Small intestine (tissue), 4 donors: ENCODE data around the gene TTC31. TPM values are rescaled to one million over a fixed set of nuclear protein-coding genes. Genes with fewer than 3 reads are reported as not detected.

Source experiments
- polyA plus RNA-seq, 4 donors: library from polyadenylated mRNA; stranded (reverse) in 3 of 4; unstranded in 1 of 4; fragments of 200-250 nt in 3 of 4; fragments of 120-200 nt in 1 of 4; gene quantifications; one replicate each; pipeline versions ENCODE4 v1.2.1 to v1.2.3, GENCODE V29; 2013
- donor health status: healthy with polysubstance abuse.
- donor health status: Bipolar disorder and iron deficiency.
- donor health status: healthy.

The TTC31 gene
- polyA plus RNA-seq, 4 donors, result 20.1 to 51.0 (median 27.1) TPM

Other genes with a start within 250 kb of the TTC31 start
- 1 to 10 TPM in 1 of 4 donors, under 1 TPM in 2, not detected in 1; 0.43 to 2.0 (median 0.59) TPM for gene SLC4A5, start 139.7 kb upstream of the TTC31 start, polyA plus RNA-seq
- gene DCTN1, start 102.8 kb upstream of the TTC31 start, polyA plus RNA-seq, result 10 to 100 TPM; 72.7 to 92.8 (median 77.9) TPM
- gene C2orf81, start 61.5 kb upstream of the TTC31 start, polyA plus RNA-seq, result 1 to 10 TPM in 2 of 4 donors, under 1 TPM in 2; 0.22 to 2.5 (median 1.1) TPM
- gene WDR54, start 61.4 kb upstream of the TTC31 start, polyA plus RNA-seq, result 10 to 100 TPM in 1 of 4 donors, 1 to 10 TPM in 3; 1.6 to 11.2 (median 6.2) TPM
- gene RTKN, start 41.1 kb upstream of the TTC31 start, polyA plus RNA-seq, result 10 to 100 TPM; 51.1 to 94.1 (median 69.7) TPM
- 10 to 100 TPM; 28.7 to 43.8 (median 35.8) TPM for gene INO80B, start 28.0 kb upstream of the TTC31 start, polyA plus RNA-seq
- 10 to 100 TPM; 55.1 to 82.7 (median 66.4) TPM for gene WBP1, start 24.6 kb upstream of the TTC31 start, polyA plus RNA-seq
- gene MOGS, start 17.7 kb upstream of the TTC31 start, polyA plus RNA-seq, result 10 to 100 TPM; 38.4 to 66.1 (median 62.5) TPM
- gene MRPL53, start 10.4 kb upstream of the TTC31 start, polyA plus RNA-seq, result 10 to 100 TPM; 46.7 to 75.1 (median 54.3) TPM
- 10 to 100 TPM in 2 of 4 donors, 1 to 10 TPM in 2; 4.1 to 21.0 (median 8.4) TPM for gene CCDC142, start 83 bp upstream of the TTC31 start, polyA plus RNA-seq
- gene LBX2, start 16.5 kb downstream of the TTC31 start, polyA plus RNA-seq, result 10 to 100 TPM in 1 of 4 donors, 1 to 10 TPM in 3; 2.3 to 37.5 (median 5.3) TPM
- gene PCGF1, start 24.6 kb downstream of the TTC31 start, polyA plus RNA-seq, result 10 to 100 TPM; 13.2 to 23.5 (median 18.8) TPM
- gene TLX2, start 31.4 kb downstream of the TTC31 start, polyA plus RNA-seq, result 1 to 10 TPM in 2 of 4 donors, not detected in 2; 1.5 to 5.4 TPM
- 100 to 1,000 TPM in 1 of 4 donors, 10 to 100 TPM in 3; 15.8 to 106 (median 39.6) TPM for gene DQX1, start 43.1 kb downstream of the TTC31 start, polyA plus RNA-seq
- 100 to 1,000 TPM; 136 to 237 (median 190) TPM for gene AUP1, start 46.6 kb downstream of the TTC31 start, polyA plus RNA-seq
- gene HTRA2, start 46.9 kb downstream of the TTC31 start, polyA plus RNA-seq, result 10 to 100 TPM; 20.4 to 42.3 (median 28.1) TPM
- gene LOXL3, start 70.9 kb downstream of the TTC31 start, polyA plus RNA-seq, result 1 to 10 TPM in 2 of 4 donors, under 1 TPM in 2; 0.22 to 2.9 (median 1.3) TPM
- 10 to 100 TPM in 2 of 4 donors, 1 to 10 TPM in 2; 5.5 to 17.7 (median 12.5) TPM for gene DOK1, start 71.6 kb downstream of the TTC31 start, polyA plus RNA-seq
- gene M1AP, start 165.2 kb downstream of the TTC31 start, polyA plus RNA-seq, result under 1 TPM in 2 of 4 donors, not detected in 2; 0.12 to 0.13 TPM
- 1 to 10 TPM in 2 of 4 donors, under 1 TPM in 1, not detected in 1; 0.27 to 2.4 (median 1.0) TPM for gene SEMA4F, start 171.2 kb downstream of the TTC31 start, polyA plus RNA-seq